Sigmoid colon (tissue), 7 donors: ENCODE results near the gene NCKAP5L. TPM values are rescaled to one million over a fixed set of nuclear protein-coding genes. Genes with fewer than 3 reads are reported as not detected.

ENCODE experiments used
- DNase-seq: peaks from one replicate; pipeline ENCODE4 v3.0.0-alpha.2; 2019
- H3K27ac ChIP-seq, 4 donors: fragments of 200-600 bp; sonication (generic); one replicate each; pipeline ENCODE4 v1.5.1; 2016 to 2019; ENCODE audit warnings: mild to moderate bottlenecking in 1 of 4
- H3K27me3 ChIP-seq, 3 donors: fragments of 200-600 bp; sonication (generic); one replicate each; pipeline ENCODE4 v1.5.1; 2019; ENCODE audit warnings: mild to moderate bottlenecking in 1 of 3
- H3K36me3 ChIP-seq, 4 donors: fragments of 200-600 bp; sonication (generic); one replicate each; pipeline ENCODE4 v1.5.1; 2016 to 2019
- H3K4me1 ChIP-seq, 4 donors: fragments of 200-600 bp; sonication (generic); one replicate each; pipeline ENCODE4 v1.5.1; 2017 to 2019
- H3K4me3 ChIP-seq, 4 donors: fragments of 200-600 bp; sonication (generic); one replicate each; pipeline ENCODE4 v1.5.1; 2017 to 2019; ENCODE audit warnings: mild to moderate bottlenecking in 2 of 4, moderate library complexity in 1 of 4
- H3K9me3 ChIP-seq, 4 donors: fragments of 200-600 bp in 3 of 4; sonication (generic) in 3 of 4; one replicate each; pipeline versions ENCODE4 v1.5.1 to v1.6.1; 2013 to 2019
- EP300 ChIP-seq, 4 donors: sonication (generic); formaldehyde crosslinking; IDR thresholded peaks; one replicate each; pipeline ENCODE4 v1.6.1; 2017; ENCODE audit warnings: antibody characterized with exemption in 4 of 4
- POLR2A ChIP-seq, 2 donors: fragments of 450-650 bp; IDR thresholded peaks; one replicate each; pipeline ENCODE4 v1.6.1; 2016; ENCODE audit warnings: antibody characterized with exemption in 2 of 2, mild to moderate bottlenecking in 2 of 2, moderate library complexity in 2 of 2
- POLR2AphosphoS5 ChIP-seq, 4 donors: sonication (generic); formaldehyde crosslinking; IDR thresholded peaks; one replicate each; pipeline ENCODE4 v1.6.1; 2017; ENCODE audit warnings: antibody characterized with exemption in 4 of 4
- WGBS, 2 donors: extraction: QIAGEN DNeasy Blood & Tissue Kit; methylation state at CpG; one replicate each; pipeline ENCODE4 v1.1.7; 2013; 5-methylcytosine and 5-hydroxymethylcytosine counted together
- intact Hi-C: fragments of 100-400 bp; cut with DNase I; formaldehyde crosslinking; loops from one replicate; pipeline ENCODE4 v1.15.1; 2023
- polyA plus RNA-seq, 3 donors: library from polyadenylated mRNA; stranded (reverse); fragments of 200-250 nt; gene quantifications; one replicate each; pipeline ENCODE4 v1.2.3, GENCODE V29; 2013
- total RNA-seq, 4 donors: library from RNA; depleted of rRNA; stranded (reverse); fragments of >200 nt; gene quantifications; one replicate each; pipeline ENCODE4 v1.1.0, GENCODE V29; 2016
- TF ChIP-seq, protein P1 (sequence below), 4 experiments: fragments of 450-650 bp in 3 of 4; fragments of 200-600 bp in 1 of 4; IDR thresholded peaks; one replicate each; pipeline ENCODE4 v1.5.1; 2016 to 2019; ENCODE audit warnings: antibody characterized with exemption in 4 of 4, mild to moderate bottlenecking in 3 of 4, moderate library complexity in 2 of 4
- donor health status: healthy with polysubstance abuse.
- donor health status: Bipolar disorder and iron deficiency.
- donor health status: healthy.

Gene NCKAP5L
- total and polyA plus RNA-seq, 7 donors = 0.92 to 23.3 (median 10.0) TPM

- Histone ChIP-seq H3K27me3 (peaks cover 0 to 4% (median 0%) of the 10 kb centered on the region in 3 donors), H3K27ac (peak overlapping the region; percentile 49 to 62 (median 56)), H3K4me1 (peaks cover 0 to 29% (median 27%) of the 10 kb centered on the region in 4 donors), H3K9me3 (no peaks in the 10 kb centered on the region), H3K36me3 (no peaks in the 10 kb centered on the region), H3K4me3 (no peak overlapping the region)
- WGBS, 2 donors = 49 to 55% methylated on average over 16 of the region's 16 CpGs
- peak; percentile 96 for DNase-seq
- intact Hi-C loops = loop anchor here (5.0 to 10.0 kb wide), 3 partner anchors 78 to 206 kb away; no protein-coding TSS in a partner anchor
- no peak for TF ChIP-seq EP300 (IDR thresholded peaks at IDR 0.05)
- TF ChIP-seq POLR2AphosphoS5 (IDR thresholded peaks at IDR 0.05) = peak in 3 of 4 donors; percentile 44 to 56 (median 54)
Measured at GRCh38 chr12:49868952-49869815, 41.0 kb upstream of the NCKAP5L start.

DNA sequence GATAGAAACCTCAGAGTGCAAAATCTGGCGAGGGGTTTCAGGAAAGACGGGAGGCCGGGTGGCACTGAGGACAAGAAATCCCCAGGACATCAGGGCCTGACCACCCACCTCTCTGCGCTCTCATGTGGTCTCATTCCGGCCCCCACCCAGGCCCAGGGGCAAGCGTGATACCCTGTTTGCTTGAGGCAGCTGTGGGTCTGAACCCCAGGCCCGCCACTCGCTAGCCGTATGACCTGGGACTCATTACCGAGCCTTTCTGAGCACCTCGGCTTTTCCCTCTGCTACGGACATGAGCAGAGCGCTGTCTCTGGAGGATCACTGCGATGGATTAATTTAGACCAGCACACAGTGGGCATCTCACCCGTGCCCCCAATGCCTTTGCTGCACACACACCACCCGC lies 40.2 kb upstream of the NCKAP5L start:
- Histone ChIP-seq H3K4me3 (no peak overlapping the region), H3K4me1 (peaks cover 0 to 29% (median 27%) of the 10 kb centered on the region in 4 donors), H3K27ac (peak overlapping the region; percentile 49 to 62 (median 56)), H3K36me3 (no peaks in the 10 kb centered on the region), H3K27me3 (peaks cover 0 to 4% (median 0%) of the 10 kb centered on the region in 3 donors), H3K9me3 (no peaks in the 10 kb centered on the region)
- DNase-seq = peak; percentile 77
- TF ChIP-seq EP300 (IDR thresholded peaks at IDR 0.05) (no peak), POLR2A (IDR thresholded peaks at IDR 0.05) (no peak), POLR2AphosphoS5 (IDR thresholded peaks at IDR 0.05) (no peak)
- TF ChIP-seq, protein P1, sequence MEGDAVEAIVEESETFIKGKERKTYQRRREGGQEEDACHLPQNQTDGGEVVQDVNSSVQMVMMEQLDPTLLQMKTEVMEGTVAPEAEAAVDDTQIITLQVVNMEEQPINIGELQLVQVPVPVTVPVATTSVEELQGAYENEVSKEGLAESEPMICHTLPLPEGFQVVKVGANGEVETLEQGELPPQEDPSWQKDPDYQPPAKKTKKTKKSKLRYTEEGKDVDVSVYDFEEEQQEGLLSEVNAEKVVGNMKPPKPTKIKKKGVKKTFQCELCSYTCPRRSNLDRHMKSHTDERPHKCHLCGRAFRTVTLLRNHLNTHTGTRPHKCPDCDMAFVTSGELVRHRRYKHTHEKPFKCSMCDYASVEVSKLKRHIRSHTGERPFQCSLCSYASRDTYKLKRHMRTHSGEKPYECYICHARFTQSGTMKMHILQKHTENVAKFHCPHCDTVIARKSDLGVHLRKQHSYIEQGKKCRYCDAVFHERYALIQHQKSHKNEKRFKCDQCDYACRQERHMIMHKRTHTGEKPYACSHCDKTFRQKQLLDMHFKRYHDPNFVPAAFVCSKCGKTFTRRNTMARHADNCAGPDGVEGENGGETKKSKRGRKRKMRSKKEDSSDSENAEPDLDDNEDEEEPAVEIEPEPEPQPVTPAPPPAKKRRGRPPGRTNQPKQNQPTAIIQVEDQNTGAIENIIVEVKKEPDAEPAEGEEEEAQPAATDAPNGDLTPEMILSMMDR (IDR thresholded peaks at IDR 0.05) = no peak
- intact Hi-C loops = loop anchor here (5.0 to 10.0 kb wide), 3 partner anchors 79 to 206 kb away; no protein-coding TSS in a partner anchor
- 89 to 94% methylated on average over 16 of the region's 16 CpGs for WGBS, 2 donors

- no peak for DNase-seq
- no peaks in the 10 kb centered on the region for H3K9me3 ChIP-seq
- TF ChIP-seq, protein P1 (IDR thresholded peaks at IDR 0.05) = no peak
- TF ChIP-seq POLR2A (IDR thresholded peaks at IDR 0.05) (no peak), POLR2AphosphoS5 (IDR thresholded peaks at IDR 0.05) (no peak), EP300 (IDR thresholded peaks at IDR 0.05) (no peak)
- H3K4me3 ChIP-seq = no peak overlapping the region
- intact Hi-C loops = loop anchor here (2.0 to 10.0 kb wide), 4 partner anchors 35 to 207 kb away; partner anchors contain the start of gene FAIM2
- peaks cover 0 to 29% (median 27%) of the 10 kb centered on the region in 4 donors for H3K4me1 ChIP-seq
- peak overlapping the region; percentile 49 to 62 (median 56) for H3K27ac ChIP-seq
- no peaks in the 10 kb centered on the region for H3K36me3 ChIP-seq
- peaks cover 0 to 4% (median 0%) of the 10 kb centered on the region in 3 donors for H3K27me3 ChIP-seq
- 33 to 52% methylated on average over 11 of the region's 11 CpGs for WGBS, 2 donors
Measured at GRCh38 chr12:49867570-49868341, 39.5 kb upstream of the NCKAP5L start.

DNA sequence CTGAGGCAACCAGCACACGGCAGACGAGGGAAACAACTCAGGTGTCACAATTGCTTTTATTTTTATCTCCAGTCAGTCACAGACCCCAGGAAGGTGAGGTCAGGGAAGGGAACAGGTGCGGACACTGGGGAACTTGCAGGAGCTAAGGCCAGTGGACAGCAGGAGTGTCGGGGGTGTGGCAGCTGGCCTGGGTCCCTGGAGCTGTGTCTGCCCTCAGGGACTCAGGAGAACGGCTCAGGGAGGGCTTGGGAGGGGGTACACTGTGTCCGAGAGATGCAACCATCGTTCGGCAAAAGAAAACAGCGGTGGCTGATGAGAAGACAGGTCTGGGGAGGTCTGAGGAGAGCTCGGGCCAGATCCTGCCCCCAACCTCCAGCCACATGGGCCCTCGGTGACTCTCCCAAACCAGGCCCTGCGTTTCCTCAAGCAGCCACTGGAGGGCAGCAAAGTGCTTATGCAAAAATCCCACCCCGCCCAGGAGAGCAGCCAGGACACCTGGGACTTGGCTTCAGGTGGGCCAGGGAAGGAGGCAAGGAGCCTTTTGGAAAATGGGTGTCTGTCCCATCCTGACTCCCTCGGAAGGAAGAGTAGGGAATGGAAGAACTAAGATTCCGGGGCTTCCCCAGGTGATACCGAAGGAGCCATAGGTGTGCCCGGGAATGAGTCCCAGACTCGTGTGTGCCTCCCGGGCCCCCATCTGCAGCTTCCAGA lies 38.8 kb upstream of the NCKAP5L start:
- no peak overlapping the region for H3K27ac ChIP-seq
- no peak overlapping the region for H3K4me3 ChIP-seq
- H3K4me1 ChIP-seq = peaks cover 0 to 29% (median 27%) of the 10 kb centered on the region in 4 donors
- intact Hi-C loops = loop anchor here (2.0 to 10.0 kb wide), 4 partner anchors 36 to 208 kb away; partner anchors contain the start of gene FAIM2
- no peaks in the 10 kb centered on the region for H3K36me3 ChIP-seq
- WGBS, 2 donors = 30 to 42% methylated on average over 19 of the region's 19 CpGs
- peak; percentile 85 for DNase-seq
- TF ChIP-seq, protein P1 (IDR thresholded peaks at IDR 0.05) = peak; percentile 81 to 97 (median 94)
- TF ChIP-seq EP300 (IDR thresholded peaks at IDR 0.05) = no peak
- no peaks in the 10 kb centered on the region for H3K9me3 ChIP-seq
- peaks cover 0 to 4% (median 0%) of the 10 kb centered on the region in 3 donors for H3K27me3 ChIP-seq
